Stimulated activated CD4-positive, alpha-beta T cell treated with anti-CD3 and anti-CD28 coated beads, Interleukin-15, amount 100 ng/mL, for 48 hours (primary cell): Measurements from ENCODE around the gene RFX7.
"Not testable (repeated sequence)": the region's sequence is repeated elsewhere in the genome, so short reads cannot be mapped to it uniquely, and the experiment has no call there.

Experiments used
- DNase-seq, 2 donors: peaks; one replicate each; pipeline ENCODE4 v3.0.0-alpha.2; 2020; ENCODE audit warnings: low read depth in 2 of 2

RFX7 gene

GRCh38 chr15:56243163-56244037 lies at the start of gene RFX7:
Gene RFX7, minus strand, starts transcription at chr15:56243879. Its CDS starts 594 bp downstream, at chr15:56243285.
- peak; percentile 36 to 62 for DNase-seq

- DNase-seq = no peak
These were observed 49.1 kb upstream of the RFX7 start for GRCh38 chr15:56292546-56293316.

GRCh38 chr15:56291741-56292140 lies 48.1 kb upstream of the RFX7 start:
- DNase-seq = no peak

- no peak for DNase-seq
These were observed 42.5 kb upstream of the RFX7 start for GRCh38 chr15:56286213-56286612.

GRCh38 chr15:56281145-56281544 lies 37.5 kb upstream of the RFX7 start:
- no peak for DNase-seq

- DNase-seq = no peak
These were observed 30.0 kb upstream of the RFX7 start for GRCh38 chr15:56273724-56274123.

GRCh38 chr15:56272454-56272853 lies 28.8 kb upstream of the RFX7 start:
- DNase-seq = no peak

GRCh38 chr15:56266465-56266864 lies 22.8 kb upstream of the RFX7 start:
- DNase-seq = not testable (repeated sequence)

- DNase-seq = no peak
These were observed 18.3 kb upstream of the RFX7 start for GRCh38 chr15:56261854-56262509.

GRCh38 chr15:56257306-56257705 lies 13.6 kb upstream of the RFX7 start:
- not testable (repeated sequence) for DNase-seq

- DNase-seq = no peak
These were observed 10.6 kb upstream of the RFX7 start for GRCh38 chr15:56254265-56254664.

- no peak for DNase-seq
These were observed 8.7 kb upstream of the RFX7 start for GRCh38 chr15:56252386-56252785.

- no peak for DNase-seq
These were observed 7.8 kb upstream of the RFX7 start for GRCh38 chr15:56251315-56252095.

GRCh38 chr15:56250626-56251025 lies 6.9 kb upstream of the RFX7 start:
- DNase-seq = no peak

- no peak for DNase-seq
These were observed 5.4 kb upstream of the RFX7 start for GRCh38 chr15:56249092-56249491.

- DNase-seq = no peak
These were observed 4.8 kb upstream of the RFX7 start for GRCh38 chr15:56248311-56248992.

- DNase-seq = no peak
These were observed 3.6 kb upstream of the RFX7 start for GRCh38 chr15:56247266-56247665.

GRCh38 chr15:56245871-56246814 lies 2.5 kb upstream of the RFX7 start:
- DNase-seq = peak; percentile 80

GRCh38 chr15:56244811-56245576 lies 1.3 kb upstream of the RFX7 start:
- DNase-seq = peak; percentile 38 to 47
